Neural cell (in vitro differentiated cells): ENCODE measurements around the gene JOSD1. TPM values are rescaled to one million over a fixed set of nuclear protein-coding genes. Genes with fewer than 3 reads are reported as not detected.

Source experiments
- H2AFZ ChIP-seq: fragments of 200-600, 300-800 bp; sonication (generic), shearing (Covaris generic); 2 replicates; pipeline ENCODE4 v1.6.0; 2014; ENCODE audit warnings: low read depth, mild to moderate bottlenecking, antibody characterized with exemption, low read length, moderate library complexity
- H3F3A ChIP-seq: fragments of 200-600 bp; shearing (Covaris generic); 2 replicates; pipeline ENCODE4 v1.6.1; 2016; ENCODE audit warnings: mild to moderate bottlenecking, moderate library complexity, mixed read lengths, antibody characterized with exemption, low read length; ENCODE audit not compliant: insufficient read depth, poor library complexity, severe bottlenecking
- H3K27ac ChIP-seq: fragments of 200-600, 300-800 bp; sonication (generic), shearing (Covaris generic); 2 replicates; pipeline ENCODE4 v1.5.1; 2014; ENCODE audit warnings: mild to moderate bottlenecking, low read length, moderate library complexity
- H3K27me3 ChIP-seq: fragments of 300-800, 200-600 bp; sonication (generic), shearing (Covaris generic); 2 replicates; pipeline ENCODE4 v1.6.0; 2014; ENCODE audit warnings: mild to moderate bottlenecking, low read depth, low read length, moderate library complexity; ENCODE audit not compliant: insufficient read depth
- H3K36me3 ChIP-seq: fragments of 300-800, 200-600 bp; sonication (generic), shearing (Covaris generic); 2 replicates; pipeline ENCODE4 v1.5.1; 2014; ENCODE audit warnings: mild to moderate bottlenecking, antibody characterized with exemption, low read length, moderate library complexity; ENCODE audit not compliant: insufficient read depth
- H3K4me2 ChIP-seq: fragments of 300-800, 200-600 bp; sonication (generic), shearing (Covaris generic); 2 replicates; pipeline ENCODE4 v1.6.0; 2014; ENCODE audit warnings: mild to moderate bottlenecking, low read length
- H3K4me3 ChIP-seq: fragments of 300-800, 200-600 bp; sonication (generic), shearing (Covaris generic); 2 replicates; pipeline ENCODE4 v1.5.1; 2014; ENCODE audit warnings: mild to moderate bottlenecking, low read length, moderate library complexity
- H3K79me2 ChIP-seq: fragments of 200-600 bp; shearing (Covaris generic); replicated peaks from 2 replicates; pipeline ENCODE4 v1.6.0; 2014; ENCODE audit warnings: mild to moderate bottlenecking, low read length, moderate library complexity; ENCODE audit not compliant: insufficient read depth
- H3K9ac ChIP-seq: fragments of 300-800, 200-600 bp; sonication (generic), shearing (Covaris generic); 2 replicates; pipeline ENCODE4 v1.6.1; 2016; ENCODE audit warnings: mild to moderate bottlenecking, low read length, mixed read lengths
- H3K9me2 ChIP-seq: fragments of 200-600 bp; shearing (Covaris generic); 2 replicates; pipeline ENCODE4 v1.6.1; 2016; ENCODE audit warnings: mild to moderate bottlenecking, low read length, mixed read lengths; ENCODE audit not compliant: insufficient read depth
- H3K9me3 ChIP-seq: fragments of 200-600, 300-800 bp; sonication (generic), shearing (Covaris generic); 2 replicates; pipeline ENCODE4 v1.6.1; 2016; ENCODE audit warnings: mild to moderate bottlenecking, mixed run types, low read length, moderate library complexity, mixed read lengths
- H4K20me1 ChIP-seq: fragments of 200-600 bp; shearing (Covaris generic); 2 replicates; pipeline ENCODE4 v1.6.1; 2016; ENCODE audit warnings: mild to moderate bottlenecking, mixed run types; ENCODE audit not compliant: insufficient read depth
- CTCF ChIP-seq: fragments of 450-650 bp; IDR thresholded peaks from 2 replicates; pipeline ENCODE4 v1.5.1; 2014; ENCODE audit warnings: antibody characterized with exemption, mild to moderate bottlenecking, moderate library complexity; ENCODE audit not compliant: poor library complexity, severe bottlenecking
- EP300 ChIP-seq: fragments of 450-650 bp; conservative IDR thresholded peaks from 2 replicates; pipeline ENCODE4 v1.6.1; 2014; ENCODE audit warnings: antibody characterized with exemption, mild to moderate bottlenecking, moderate library complexity; ENCODE audit not compliant: poor library complexity, severe bottlenecking
- EZH2 ChIP-seq: fragments of 200-600, 300-800 bp; shearing (Covaris generic), sonication (generic); IDR thresholded peaks from 2 replicates; pipeline ENCODE4 v1.6.1; 2014; ENCODE audit warnings: antibody characterized with exemption, low read length, borderline replicate concordance, mild to moderate bottlenecking; ENCODE audit not compliant: insufficient read depth, poor library complexity, severe bottlenecking
- MXI1 ChIP-seq: fragments of 450-650 bp; conservative IDR thresholded peaks from 2 replicates; pipeline ENCODE4 v1.6.1; 2014; ENCODE audit warnings: antibody characterized with exemption, mild to moderate bottlenecking; ENCODE audit not compliant: poor library complexity, severe bottlenecking
- POLR2AphosphoS5 ChIP-seq: IDR thresholded peaks from 2 replicates; pipeline ENCODE4 v1.6.1; 2012
- RAD21 ChIP-seq: fragments of 450-650 bp; conservative IDR thresholded peaks from 2 replicates; pipeline ENCODE4 v1.6.1; 2014; ENCODE audit warnings: antibody characterized with exemption, mild to moderate bottlenecking, moderate library complexity
- SMC3 ChIP-seq: fragments of 450-650 bp; conservative IDR thresholded peaks from 2 replicates; pipeline ENCODE4 v1.6.1; 2014; ENCODE audit warnings: antibody characterized with exemption, mild to moderate bottlenecking, moderate library complexity; ENCODE audit not compliant: poor library complexity
- TAF1 ChIP-seq: IDR thresholded peaks from 2 replicates; pipeline ENCODE4 v1.6.1; 2012; ENCODE audit warnings: low read depth
- polyA plus RNA-seq: library from polyadenylated mRNA; depleted of rRNA; stranded (reverse); fragments of >200 nt; gene quantifications from 2 replicates; pipeline ENCODE4 v1.2.3, GENCODE V29; 2014
- TF ChIP-seq, protein P1 (sequence below): IDR thresholded peaks from 2 replicates; pipeline ENCODE4 v1.6.1; 2012; ENCODE audit warnings: borderline replicate concordance

JOSD1 gene
- polyA plus RNA-seq, 1 donor from 2014 or later = 71.3 TPM

DNA sequence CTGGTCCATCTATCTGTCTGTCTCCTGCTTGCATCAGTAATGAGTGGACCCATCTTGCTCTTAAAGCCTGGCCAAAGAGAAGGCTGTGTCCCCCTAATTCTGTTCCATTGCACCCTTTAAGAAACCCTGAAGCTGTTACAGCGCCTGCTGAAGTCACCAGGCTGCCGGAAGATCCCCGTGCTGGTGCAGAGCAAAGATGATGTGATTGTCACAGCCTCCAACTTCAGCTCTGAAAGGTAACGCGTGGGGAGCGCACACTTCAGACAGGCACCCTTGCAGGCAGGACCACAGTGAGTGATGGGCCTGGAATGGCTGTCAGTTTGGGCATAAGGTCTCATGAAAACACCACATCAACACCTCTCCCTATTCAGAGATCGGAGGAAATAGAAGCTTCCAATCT is 23.4 kb upstream of the JOSD1 start:
- Histone ChIP-seq H3K36me3 (no peaks in the 10 kb centered on the region), H3K27me3 (no peaks in the 10 kb centered on the region), H3K9me2 (no peaks in the 10 kb centered on the region), H3K4me3 (no peak overlapping the region), H3K9me3 (no peaks in the 10 kb centered on the region), H3K4me2 (no peak overlapping the region), H4K20me1 (no peaks in the 10 kb centered on the region), H3K9ac (no peak overlapping the region), H3K79me2 (no peaks in the 10 kb centered on the region), H3F3A (no peaks in the 10 kb centered on the region), H2AFZ (no peak overlapping the region), H3K27ac (no peak overlapping the region)
- no peak for TF ChIP-seq RAD21
- TF ChIP-seq CTCF = no peak
- TF ChIP-seq, protein P1, sequence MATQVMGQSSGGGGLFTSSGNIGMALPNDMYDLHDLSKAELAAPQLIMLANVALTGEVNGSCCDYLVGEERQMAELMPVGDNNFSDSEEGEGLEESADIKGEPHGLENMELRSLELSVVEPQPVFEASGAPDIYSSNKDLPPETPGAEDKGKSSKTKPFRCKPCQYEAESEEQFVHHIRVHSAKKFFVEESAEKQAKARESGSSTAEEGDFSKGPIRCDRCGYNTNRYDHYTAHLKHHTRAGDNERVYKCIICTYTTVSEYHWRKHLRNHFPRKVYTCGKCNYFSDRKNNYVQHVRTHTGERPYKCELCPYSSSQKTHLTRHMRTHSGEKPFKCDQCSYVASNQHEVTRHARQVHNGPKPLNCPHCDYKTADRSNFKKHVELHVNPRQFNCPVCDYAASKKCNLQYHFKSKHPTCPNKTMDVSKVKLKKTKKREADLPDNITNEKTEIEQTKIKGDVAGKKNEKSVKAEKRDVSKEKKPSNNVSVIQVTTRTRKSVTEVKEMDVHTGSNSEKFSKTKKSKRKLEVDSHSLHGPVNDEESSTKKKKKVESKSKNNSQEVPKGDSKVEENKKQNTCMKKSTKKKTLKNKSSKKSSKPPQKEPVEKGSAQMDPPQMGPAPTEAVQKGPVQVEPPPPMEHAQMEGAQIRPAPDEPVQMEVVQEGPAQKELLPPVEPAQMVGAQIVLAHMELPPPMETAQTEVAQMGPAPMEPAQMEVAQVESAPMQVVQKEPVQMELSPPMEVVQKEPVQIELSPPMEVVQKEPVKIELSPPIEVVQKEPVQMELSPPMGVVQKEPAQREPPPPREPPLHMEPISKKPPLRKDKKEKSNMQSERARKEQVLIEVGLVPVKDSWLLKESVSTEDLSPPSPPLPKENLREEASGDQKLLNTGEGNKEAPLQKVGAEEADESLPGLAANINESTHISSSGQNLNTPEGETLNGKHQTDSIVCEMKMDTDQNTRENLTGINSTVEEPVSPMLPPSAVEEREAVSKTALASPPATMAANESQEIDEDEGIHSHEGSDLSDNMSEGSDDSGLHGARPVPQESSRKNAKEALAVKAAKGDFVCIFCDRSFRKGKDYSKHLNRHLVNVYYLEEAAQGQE = no peak
- TF ChIP-seq EP300 = no peak
- TF ChIP-seq POLR2AphosphoS5 = no peak
- no peak for TF ChIP-seq TAF1
- no peak for TF ChIP-seq SMC3
- no peak for TF ChIP-seq MXI1
- TF ChIP-seq EZH2 = no peak

GRCh38 chr22:38721551-38721950 is 20.8 kb upstream of the JOSD1 start:
- Histone ChIP-seq H3K79me2 (no peaks in the 10 kb centered on the region), H3K4me3 (no peak overlapping the region), H3K9ac (no peak overlapping the region), H3K27ac (no peak overlapping the region), H2AFZ (no peak overlapping the region), H3K36me3 (no peaks in the 10 kb centered on the region), H3K9me2 (no peaks in the 10 kb centered on the region), H3K27me3 (no peaks in the 10 kb centered on the region), H3K4me2 (no peak overlapping the region), H4K20me1 (no peaks in the 10 kb centered on the region), H3F3A (no peaks in the 10 kb centered on the region), H3K9me3 (no peaks in the 10 kb centered on the region)
- no peak for TF ChIP-seq CTCF
- TF ChIP-seq, protein P1 = no peak
- no peak for TF ChIP-seq EP300
- TF ChIP-seq RAD21 = no peak
- no peak for TF ChIP-seq EZH2
- no peak for TF ChIP-seq TAF1
- TF ChIP-seq MXI1 = no peak
- no peak for TF ChIP-seq SMC3
- no peak for TF ChIP-seq POLR2AphosphoS5
